ENCODE results near the gene CEACAM5. TPM values are rescaled to one million over a fixed set of nuclear protein-coding genes. Genes with fewer than 3 reads are reported as not detected.
"Not testable (repeated sequence)": the region's sequence is repeated elsewhere in the genome, so short reads cannot be mapped to it uniquely, and the experiment has no call there.

Gene CEACAM5
- polyA plus RNA-seq, 3 donors, result not detected

DNA sequence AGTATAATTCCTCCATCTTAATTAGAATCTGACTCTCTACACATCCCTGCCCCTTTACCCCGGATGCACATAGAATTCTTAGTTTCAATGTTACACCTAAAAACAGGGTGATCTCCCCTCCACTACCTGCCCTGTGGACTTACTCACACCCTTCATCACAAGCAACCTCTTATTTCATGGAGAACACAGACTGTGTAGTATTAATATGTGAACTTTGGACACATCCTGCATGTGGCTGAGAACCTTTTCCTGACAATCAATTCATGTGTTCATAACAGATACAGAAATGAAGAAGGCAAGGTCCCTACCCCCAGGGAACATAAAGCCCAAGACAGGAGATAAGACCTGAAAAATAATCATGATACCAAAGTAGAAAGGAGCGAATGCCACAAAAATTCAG, 58.7 kb downstream of the CEACAM5 start:
- H3K9me3 Mint-ChIP-seq, result no peaks in the 10 kb centered on the region
- Histone ChIP-seq H3K4me3 (replicated peaks in 1 of 3; ENCODE audit: low read depth in 2 of 3, low read length in 3 of 3) (no peak overlapping the region), H2AFZ (ENCODE audit: insufficient read depth, low read depth, low read length, poor library complexity, severe bottlenecking) (no peak overlapping the region), H3K79me2 (ENCODE audit: insufficient read depth, low read length) (no peaks in the 10 kb centered on the region), H3K27ac (ENCODE audit: low read depth in 1 of 2, low read length in 2 of 2) (no peak overlapping the region), H3K4me1 (ENCODE audit: control insufficient read depth in 1 of 2, insufficient read depth in 2 of 2, low read length in 2 of 2) (no peaks in the 10 kb centered on the region), H3K9me3 (replicated peaks in 1 of 2; ENCODE audit: control insufficient read depth in 1 of 2, insufficient read depth in 1 of 2, low read length in 2 of 2) (no peaks in the 10 kb centered on the region), H3K9ac (ENCODE audit: insufficient read depth, low read length, poor library complexity, severe bottlenecking) (no peak overlapping the region), H4K20me1 (ENCODE audit: insufficient read depth, low read length) (no peaks in the 10 kb centered on the region), H3K4me2 (replicated peaks; ENCODE audit: extremely low read depth, low read length, poor library complexity, severe bottlenecking) (no peak overlapping the region), H3K36me3 (replicated peaks in 1 of 2; ENCODE audit: control insufficient read depth in 1 of 2, insufficient read depth in 2 of 2, low read length in 2 of 2) (no peaks in the 10 kb centered on the region), H3K27me3 (ENCODE audit: control insufficient read depth in 2 of 2, insufficient read depth in 2 of 2, low read length in 2 of 2) (no peaks in the 10 kb centered on the region)
- H3K27ac Mint-ChIP-seq, result no peak overlapping the region
- no peak for DNase-seq
- no CpG with 5 or more reads among the region's 2 CpGs for WGBS (ENCODE audit: insufficient coverage)
- TF ChIP-seq, protein P1, sequence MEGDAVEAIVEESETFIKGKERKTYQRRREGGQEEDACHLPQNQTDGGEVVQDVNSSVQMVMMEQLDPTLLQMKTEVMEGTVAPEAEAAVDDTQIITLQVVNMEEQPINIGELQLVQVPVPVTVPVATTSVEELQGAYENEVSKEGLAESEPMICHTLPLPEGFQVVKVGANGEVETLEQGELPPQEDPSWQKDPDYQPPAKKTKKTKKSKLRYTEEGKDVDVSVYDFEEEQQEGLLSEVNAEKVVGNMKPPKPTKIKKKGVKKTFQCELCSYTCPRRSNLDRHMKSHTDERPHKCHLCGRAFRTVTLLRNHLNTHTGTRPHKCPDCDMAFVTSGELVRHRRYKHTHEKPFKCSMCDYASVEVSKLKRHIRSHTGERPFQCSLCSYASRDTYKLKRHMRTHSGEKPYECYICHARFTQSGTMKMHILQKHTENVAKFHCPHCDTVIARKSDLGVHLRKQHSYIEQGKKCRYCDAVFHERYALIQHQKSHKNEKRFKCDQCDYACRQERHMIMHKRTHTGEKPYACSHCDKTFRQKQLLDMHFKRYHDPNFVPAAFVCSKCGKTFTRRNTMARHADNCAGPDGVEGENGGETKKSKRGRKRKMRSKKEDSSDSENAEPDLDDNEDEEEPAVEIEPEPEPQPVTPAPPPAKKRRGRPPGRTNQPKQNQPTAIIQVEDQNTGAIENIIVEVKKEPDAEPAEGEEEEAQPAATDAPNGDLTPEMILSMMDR (IDR thresholded peaks at IDR 0.05), result no peak
- peaks cover 2 to 4% (median 3%) of the 10 kb centered on the region in 3 donors for H3K27me3 Mint-ChIP-seq (ENCODE audit: low read depth in 3 of 3)
- H3K36me3 Mint-ChIP-seq, result no peaks in the 10 kb centered on the region
- intact Hi-C loops (cut with micrococcal nuclease), result no loop called here
- no peaks in the 10 kb centered on the region for H3K4me1 Mint-ChIP-seq
- H3K4me3 Mint-ChIP-seq, result no peak overlapping the region

DNA sequence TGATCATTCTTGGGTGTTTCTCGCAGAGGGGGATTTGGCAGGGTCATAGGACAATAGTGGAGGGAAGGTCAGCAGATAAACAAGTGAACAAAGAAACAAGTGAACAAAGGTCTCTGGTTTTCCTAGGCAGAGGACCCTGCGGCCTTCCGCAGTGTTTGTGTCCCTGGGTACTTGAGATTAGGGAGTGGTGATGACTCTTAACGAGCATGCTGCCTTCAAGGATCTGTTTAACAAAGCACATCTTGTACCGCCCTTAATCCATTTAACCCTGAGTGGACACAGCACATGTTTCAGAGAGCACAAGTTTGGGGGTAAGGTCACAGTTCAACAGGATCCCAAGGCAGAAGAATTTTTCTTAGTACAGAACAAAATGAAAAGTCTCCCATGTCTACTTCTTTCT, 59.7 kb downstream of the CEACAM5 start:
- H3K9me3 Mint-ChIP-seq; H3K79me2 ChIP-seq (ENCODE audit: insufficient read depth, low read length); H3K36me3 Mint-ChIP-seq; H3K4me1 ChIP-seq (ENCODE audit: control insufficient read depth in 1 of 2, insufficient read depth in 2 of 2, low read length in 2 of 2); H3K4me3 Mint-ChIP-seq; H3K27ac Mint-ChIP-seq; DNase-seq; H3K36me3 ChIP-seq (replicated peaks in 1 of 2; ENCODE audit: control insufficient read depth in 1 of 2, insufficient read depth in 2 of 2, low read length in 2 of 2); H3K4me1 Mint-ChIP-seq; H3K27ac ChIP-seq (ENCODE audit: low read depth in 1 of 2, low read length in 2 of 2); H4K20me1 ChIP-seq (ENCODE audit: insufficient read depth, low read length); H3K9me3 ChIP-seq (replicated peaks in 1 of 2; ENCODE audit: control insufficient read depth in 1 of 2, insufficient read depth in 1 of 2, low read length in 2 of 2); H3K27me3 Mint-ChIP-seq (ENCODE audit: low read depth in 3 of 3); H3K4me2 ChIP-seq (replicated peaks; ENCODE audit: extremely low read depth, low read length, poor library complexity, severe bottlenecking); H3K4me3 ChIP-seq (replicated peaks in 1 of 3; ENCODE audit: low read depth in 2 of 3, low read length in 3 of 3); H3K9ac ChIP-seq (ENCODE audit: insufficient read depth, low read length, poor library complexity, severe bottlenecking); H3K27me3 ChIP-seq (ENCODE audit: control insufficient read depth in 2 of 2, insufficient read depth in 2 of 2, low read length in 2 of 2); intact Hi-C loops (cut with micrococcal nuclease); H2AFZ ChIP-seq (ENCODE audit: insufficient read depth, low read depth, low read length, poor library complexity, severe bottlenecking): not testable (repeated sequence)
- no CpG with 5 or more reads among the region's 5 CpGs for WGBS (ENCODE audit: insufficient coverage)
